ENCODE measurements around the gene MVD. TPM values are rescaled to one million over a fixed set of nuclear protein-coding genes. Genes with fewer than 3 reads are reported as not detected.

The MVD gene
- total and polyA plus RNA-seq, 2 experiments from 2014 or later: 95.3 to 149 TPM

GRCh38 chr16:88667461-88667860 is 4.6 kb upstream of the MVD start:
- TF ChIP-seq, protein P1, sequence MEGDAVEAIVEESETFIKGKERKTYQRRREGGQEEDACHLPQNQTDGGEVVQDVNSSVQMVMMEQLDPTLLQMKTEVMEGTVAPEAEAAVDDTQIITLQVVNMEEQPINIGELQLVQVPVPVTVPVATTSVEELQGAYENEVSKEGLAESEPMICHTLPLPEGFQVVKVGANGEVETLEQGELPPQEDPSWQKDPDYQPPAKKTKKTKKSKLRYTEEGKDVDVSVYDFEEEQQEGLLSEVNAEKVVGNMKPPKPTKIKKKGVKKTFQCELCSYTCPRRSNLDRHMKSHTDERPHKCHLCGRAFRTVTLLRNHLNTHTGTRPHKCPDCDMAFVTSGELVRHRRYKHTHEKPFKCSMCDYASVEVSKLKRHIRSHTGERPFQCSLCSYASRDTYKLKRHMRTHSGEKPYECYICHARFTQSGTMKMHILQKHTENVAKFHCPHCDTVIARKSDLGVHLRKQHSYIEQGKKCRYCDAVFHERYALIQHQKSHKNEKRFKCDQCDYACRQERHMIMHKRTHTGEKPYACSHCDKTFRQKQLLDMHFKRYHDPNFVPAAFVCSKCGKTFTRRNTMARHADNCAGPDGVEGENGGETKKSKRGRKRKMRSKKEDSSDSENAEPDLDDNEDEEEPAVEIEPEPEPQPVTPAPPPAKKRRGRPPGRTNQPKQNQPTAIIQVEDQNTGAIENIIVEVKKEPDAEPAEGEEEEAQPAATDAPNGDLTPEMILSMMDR (conservative IDR thresholded peaks at IDR 0.05; ENCODE audit: low read depth in 2 of 2): peak in 1 of 2 experiments; percentile 18; a peak in 1 of 4 replicates
- TF ChIP-seq ETS1 (IDR thresholded peaks at IDR 0.05): no peak
- TF ChIP-seq CREB1 (CRISPR knock-in tag; IDR thresholded peaks at IDR 0.05; ENCODE audit: low read depth): no peak
- TF ChIP-seq STAT1 (IDR thresholded peaks at IDR 0.05; ENCODE audit: unreplicated experiment): no peak
- TF ChIP-seq ZNF114 (CRISPR knock-in tag; IDR thresholded peaks at IDR 0.05): no peak
- no peak for TF ChIP-seq EZH2 (IDR thresholded peaks at IDR 0.05; ENCODE audit: low read depth, unreplicated experiment)
- peaks cover 20% of the 10 kb centered on the region for H3K27me3 Mint-ChIP-seq (ENCODE audit: insufficient read depth, low read depth, poor library complexity)
- H3K27ac Mint-ChIP-seq: no peak overlapping the region; the same call in 1 of the 2 replicates

DNA sequence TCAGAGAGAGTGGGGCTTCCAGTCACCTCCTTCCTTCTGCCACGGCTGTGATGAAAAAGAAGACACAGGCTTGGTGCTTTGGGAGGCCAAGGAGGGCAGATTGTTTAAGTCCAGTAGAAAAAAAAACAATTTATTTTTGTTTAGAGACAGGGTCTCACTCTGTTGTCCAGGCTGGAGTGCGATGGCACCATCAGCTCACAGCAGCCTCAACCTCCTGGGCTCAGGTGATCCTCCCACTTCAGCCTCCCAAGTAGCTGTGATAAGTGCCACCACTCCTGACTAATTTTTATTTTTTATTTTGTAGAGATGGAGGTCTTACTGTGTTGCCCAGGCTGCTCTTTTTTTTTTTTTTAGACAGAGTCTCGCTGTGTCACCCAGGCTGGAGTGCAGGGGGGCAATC is 2.7 kb upstream of the MVD start:
- Histone ChIP-seq H3K9me2 (ENCODE audit: insufficient read depth) (no peaks in the 10 kb centered on the region), H4K20me1 (replicated peaks; ENCODE audit: insufficient read depth) (peaks cover 14% of the 10 kb centered on the region)
- TF ChIP-seq REST (IDR thresholded peaks at IDR 0.05; ENCODE audit: unreplicated experiment): no peak
- TF ChIP-seq CREB1 (CRISPR knock-in tag; IDR thresholded peaks at IDR 0.05; ENCODE audit: low read depth): no peak
- no peak for TF ChIP-seq NANOG (IDR thresholded peaks at IDR 0.05; ENCODE audit: borderline replicate concordance)
- TF ChIP-seq, protein P1 (conservative IDR thresholded peaks at IDR 0.05; ENCODE audit: low read depth in 2 of 2): no peak
- TF ChIP-seq ZNF331 (CRISPR knock-in tag; IDR thresholded peaks at IDR 0.05; ENCODE audit: low read depth): no peak
- TF ChIP-seq POLR2AphosphoS5 (IDR thresholded peaks at IDR 0.05; ENCODE audit: low read depth): no peak
- no peak for TF ChIP-seq ZNF114 (CRISPR knock-in tag; IDR thresholded peaks at IDR 0.05)

More at GRCh38 chr16:88667461-88667860, 4.6 kb upstream of the MVD start:
- H3K36me3 ChIP-seq (ENCODE audit: insufficient read depth): no peaks in the 10 kb centered on the region
- ATAC-seq: no peak
- no peaks in the 10 kb centered on the region for H4K20me1 ChIP-seq (replicated peaks; ENCODE audit: insufficient read depth)
- Mint-ChIP-seq H3K4me1 (peaks cover 6% of the 10 kb centered on the region; the same call in 2 of the 3 replicates), H3K9me3 (peaks cover 14% of the 10 kb centered on the region), H3K36me3 (ENCODE audit: low read depth) (peaks cover 18% of the 10 kb centered on the region), H3K4me3 (no peak overlapping the region; the same call in 2 of the 3 replicates)
- peaks cover 6% of the 10 kb centered on the region for H3K4me1 ChIP-seq (ENCODE audit: insufficient read depth)
- no peaks in the 10 kb centered on the region for H3K27me3 ChIP-seq (ENCODE audit: insufficient read depth)
- peaks cover 20% of the 10 kb centered on the region for H3K79me2 ChIP-seq (replicated peaks; ENCODE audit: insufficient read depth)
- H3K27ac ChIP-seq (ENCODE audit: low read depth): no peak overlapping the region; the same call in 1 of the 2 replicates
- no peak overlapping the region for H2AFZ ChIP-seq
- DNase-seq (ENCODE audit: low spot score): no peak
- H3K4me2 ChIP-seq: no peak overlapping the region
- H3K4me3 ChIP-seq: no peak overlapping the region
- H3K9me2 ChIP-seq (ENCODE audit: insufficient read depth): no peaks in the 10 kb centered on the region
- H3F3A ChIP-seq (replicated peaks; ENCODE audit: low read depth): 0 out of 2 replicates have a peak, but pooled peaks cover 13% of the 10 kb centered on the region

More for the DNA sequence above, 2.7 kb upstream of the MVD start:
- H3F3A ChIP-seq (replicated peaks; ENCODE audit: low read depth): 0 out of 2 replicates have a peak, but pooled peaks cover 9% of the 10 kb centered on the region
- DNase-seq (ENCODE audit: low spot score) (no peak), ATAC-seq (no peak)
- H3K4me1 ChIP-seq (ENCODE audit: insufficient read depth): peaks cover 18% of the 10 kb centered on the region
- H3K4me1 Mint-ChIP-seq: peaks cover 13% of the 10 kb centered on the region; the same call in 2 of the 3 replicates
- H2AFZ ChIP-seq: no peak overlapping the region
- H3K4me3 Mint-ChIP-seq: no peak overlapping the region
- H3K27me3 Mint-ChIP-seq (ENCODE audit: insufficient read depth, low read depth, poor library complexity): peaks cover 24% of the 10 kb centered on the region
- peaks cover 18% of the 10 kb centered on the region for H3K36me3 Mint-ChIP-seq (ENCODE audit: low read depth)
- H3K4me2 ChIP-seq: no peak overlapping the region
- peaks cover 39% of the 10 kb centered on the region for H3K79me2 ChIP-seq (replicated peaks; ENCODE audit: insufficient read depth)
- H3K36me3 ChIP-seq (ENCODE audit: insufficient read depth): no peaks in the 10 kb centered on the region
- H3K27me3 ChIP-seq (ENCODE audit: insufficient read depth): no peaks in the 10 kb centered on the region
- H3K9me3 Mint-ChIP-seq: peaks cover 14% of the 10 kb centered on the region
- H3K27ac ChIP-seq (ENCODE audit: low read depth): no peak overlapping the region
- no peak overlapping the region for H3K4me3 ChIP-seq
- H3K27ac Mint-ChIP-seq: no peak overlapping the region

Measured in GM23338 (cell line).